ENCODE data around the gene FZD10.

Gene FZD10

DNA sequence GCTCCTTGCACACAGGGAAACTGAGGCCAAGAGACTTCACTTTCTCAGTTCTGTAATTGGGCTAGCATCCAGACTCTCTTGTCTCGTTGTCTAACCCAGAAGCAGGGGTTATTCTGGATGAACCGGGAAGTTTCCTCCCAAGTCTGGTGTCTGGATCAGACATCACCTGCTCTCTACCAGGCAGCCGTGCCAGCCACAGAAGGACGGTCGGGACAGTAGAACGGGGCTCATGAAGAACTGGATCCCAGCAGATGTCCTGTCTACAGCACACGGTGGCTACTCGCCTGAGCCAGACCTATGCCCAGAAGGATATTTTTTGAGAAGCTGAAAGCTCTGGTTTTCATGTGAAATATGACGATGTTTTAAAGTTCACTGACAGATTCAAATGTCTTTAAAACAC lies 19.1 kb upstream of the FZD10 start:
- Histone ChIP-seq H3K9me3 (ENCODE audit: low read depth, low read length) (no peaks in the 10 kb centered on the region), H3K9ac (ENCODE audit: insufficient read length) (no peak overlapping the region), H3K27ac (no peak overlapping the region), H3K36me3 (ENCODE audit: insufficient read depth, low read length) (no peaks in the 10 kb centered on the region), H3K4me3 (no peak overlapping the region)
- no peak for TF ChIP-seq POLR2AphosphoS5 (IDR thresholded peaks at IDR 0.05; ENCODE audit: borderline replicate concordance, low read depth, low read length)
- no peak for TF ChIP-seq FOXP2 (optimal IDR thresholded peaks at IDR 0.05; ENCODE audit: control extremely low read depth, extremely low read length, insufficient read depth)
- TF ChIP-seq EZH2 (IDR thresholded peaks at IDR 0.05) = no peak
- no peak for DNase-seq (ENCODE audit: low read depth, low spot score)

DNA sequence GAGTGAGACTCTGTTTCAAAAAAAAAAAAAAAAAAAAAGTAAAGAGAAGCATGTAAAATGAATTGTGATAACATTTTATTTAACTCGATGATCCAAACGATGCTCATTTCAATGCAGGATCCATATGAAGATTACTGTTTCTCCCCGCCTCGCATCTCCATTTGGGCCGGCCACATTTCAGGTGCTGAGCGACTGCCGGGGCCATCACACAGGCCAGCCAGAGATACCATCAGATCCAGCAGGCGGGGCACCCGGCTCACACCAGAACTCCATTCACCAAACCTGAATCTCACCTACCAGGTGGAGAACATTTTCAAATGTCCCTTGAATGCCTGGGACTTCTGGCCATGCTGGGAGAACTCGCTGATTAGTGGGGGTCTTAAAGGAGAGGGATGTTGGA lies 18.0 kb upstream of the FZD10 start:
- Histone ChIP-seq H3K9ac (ENCODE audit: insufficient read length) (no peak overlapping the region), H3K27ac (no peak overlapping the region), H3K4me3 (no peak overlapping the region), H3K9me3 (ENCODE audit: low read depth, low read length) (no peaks in the 10 kb centered on the region), H3K36me3 (ENCODE audit: insufficient read depth, low read length) (no peaks in the 10 kb centered on the region)
- no peak for DNase-seq (ENCODE audit: low read depth, low spot score)
- TF ChIP-seq POLR2AphosphoS5 (IDR thresholded peaks at IDR 0.05; ENCODE audit: borderline replicate concordance, low read depth, low read length) (no peak), EZH2 (IDR thresholded peaks at IDR 0.05) (no peak), FOXP2 (optimal IDR thresholded peaks at IDR 0.05; ENCODE audit: control extremely low read depth, extremely low read length, insufficient read depth) (no peak)

DNA sequence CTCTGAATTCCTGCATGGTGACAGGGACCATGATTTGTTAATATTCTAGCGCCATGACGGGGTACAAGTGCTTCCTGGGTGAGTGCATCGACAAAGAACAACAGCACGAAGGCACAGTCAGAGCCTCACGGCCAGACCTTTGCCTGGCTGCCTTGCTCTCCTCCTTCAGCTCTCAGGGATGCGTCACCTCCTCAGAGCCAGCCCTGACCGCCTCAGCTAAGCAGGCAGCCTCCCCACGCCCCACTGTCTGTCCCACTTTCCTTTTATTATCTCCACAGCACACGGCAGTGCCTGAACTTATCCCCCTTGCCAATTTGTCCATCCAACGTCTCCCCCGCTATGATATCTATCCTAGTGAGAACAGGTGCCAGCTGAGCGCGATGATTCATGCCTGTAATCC lies 16.5 kb upstream of the FZD10 start:
- no peak for TF ChIP-seq FOXP2 (optimal IDR thresholded peaks at IDR 0.05; ENCODE audit: control extremely low read depth, extremely low read length, insufficient read depth)
- no peak for TF ChIP-seq POLR2AphosphoS5 (IDR thresholded peaks at IDR 0.05; ENCODE audit: borderline replicate concordance, low read depth, low read length)
- TF ChIP-seq EZH2 (IDR thresholded peaks at IDR 0.05) = no peak
- DNase-seq (ENCODE audit: low read depth, low spot score) = no peak
- no peak overlapping the region for H3K9ac ChIP-seq (ENCODE audit: insufficient read length)
- no peak overlapping the region for H3K27ac ChIP-seq
- H3K4me3 ChIP-seq = no peak overlapping the region
- no peaks in the 10 kb centered on the region for H3K9me3 ChIP-seq (ENCODE audit: low read depth, low read length)
- H3K36me3 ChIP-seq (ENCODE audit: insufficient read depth, low read length) = no peaks in the 10 kb centered on the region

DNA sequence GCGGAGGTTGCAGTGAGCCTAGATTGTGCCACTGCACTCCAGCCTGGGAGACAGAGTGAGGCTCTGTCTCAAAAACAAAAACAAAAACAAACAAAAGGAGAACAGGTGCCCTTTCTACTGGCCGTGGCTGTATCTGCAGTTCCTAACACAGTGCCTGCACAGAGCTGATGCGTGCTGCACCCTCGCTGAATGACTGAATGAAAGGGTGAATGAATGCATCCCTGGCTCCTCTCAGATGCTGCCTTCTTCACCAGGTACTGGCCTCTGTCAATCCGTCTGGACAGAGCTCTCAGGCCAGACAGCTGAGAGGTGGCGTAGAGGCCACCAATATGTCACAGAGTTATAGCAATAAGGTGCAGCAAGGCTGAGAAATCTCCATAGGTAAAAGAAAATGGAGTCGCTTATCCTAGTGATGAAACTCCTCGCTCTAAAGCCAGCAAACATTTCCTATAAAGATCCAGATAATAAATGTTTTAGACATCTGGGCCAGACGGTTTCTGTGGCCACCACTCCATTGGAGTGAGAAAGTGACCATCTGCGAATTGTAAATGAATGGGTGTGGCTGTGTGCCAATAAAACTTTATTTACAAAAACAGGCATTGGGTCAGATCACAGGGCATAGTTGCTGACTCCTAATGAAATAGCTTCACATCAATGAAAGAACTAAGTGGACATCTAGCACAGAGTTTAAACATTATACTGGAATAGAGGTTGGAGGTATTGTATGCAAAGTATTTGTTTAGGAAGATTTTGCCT lies 15.9 kb upstream of the FZD10 start:
- DNase-seq (ENCODE audit: low read depth, low spot score) = no peak
- H3K27ac ChIP-seq = no peak overlapping the region
- H3K36me3 ChIP-seq (ENCODE audit: insufficient read depth, low read length) = no peaks in the 10 kb centered on the region
- H3K9ac ChIP-seq (ENCODE audit: insufficient read length) = no peak overlapping the region
- no peaks in the 10 kb centered on the region for H3K9me3 ChIP-seq (ENCODE audit: low read depth, low read length)
- TF ChIP-seq EZH2 (IDR thresholded peaks at IDR 0.05) (no peak), FOXP2 (optimal IDR thresholded peaks at IDR 0.05; ENCODE audit: control extremely low read depth, extremely low read length, insufficient read depth) (no peak), POLR2AphosphoS5 (IDR thresholded peaks at IDR 0.05; ENCODE audit: borderline replicate concordance, low read depth, low read length) (no peak)
- no peak overlapping the region for H3K4me3 ChIP-seq

DNA sequence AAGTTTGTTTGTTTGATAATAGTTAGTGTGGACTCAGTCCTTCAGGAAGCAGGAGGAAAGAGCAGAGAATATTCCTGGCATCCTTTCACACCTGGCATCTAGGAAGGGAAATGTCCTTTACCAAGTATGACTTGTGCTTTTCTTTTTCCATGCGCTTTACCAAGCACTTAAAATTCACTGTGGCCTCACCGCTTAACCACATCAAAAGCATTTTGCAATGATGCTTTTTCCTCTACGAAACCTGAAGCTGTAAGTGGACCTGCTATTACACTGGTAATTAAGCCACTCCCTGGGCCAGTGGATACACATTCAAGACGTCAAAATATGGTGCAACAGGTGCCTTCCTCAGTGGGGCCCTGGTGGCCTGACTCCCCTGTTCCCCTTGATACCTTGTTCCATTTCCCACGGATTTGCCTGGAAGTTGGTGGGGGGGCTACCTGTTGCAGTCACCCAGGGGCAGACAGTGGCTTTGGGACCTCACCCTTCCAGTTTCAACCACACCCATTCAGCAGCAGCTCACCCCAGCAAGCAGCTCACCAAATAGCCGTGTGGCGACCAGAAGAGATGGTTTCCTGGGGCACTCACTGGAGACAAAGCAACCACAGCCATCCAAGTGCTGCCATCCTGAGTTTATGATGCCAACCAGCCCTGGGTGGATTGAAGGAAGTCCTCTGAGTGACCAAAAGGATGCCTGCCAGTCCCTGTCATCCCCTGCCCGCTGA lies 14.2 kb upstream of the FZD10 start:
- Histone ChIP-seq H3K27ac (no peak overlapping the region), H3K9ac (ENCODE audit: insufficient read length) (no peak overlapping the region), H3K36me3 (ENCODE audit: insufficient read depth, low read length) (no peaks in the 10 kb centered on the region), H3K4me3 (no peak overlapping the region), H3K9me3 (ENCODE audit: low read depth, low read length) (no peaks in the 10 kb centered on the region)
- no peak for DNase-seq (ENCODE audit: low read depth, low spot score)
- TF ChIP-seq EZH2 (IDR thresholded peaks at IDR 0.05) (no peak), FOXP2 (optimal IDR thresholded peaks at IDR 0.05; ENCODE audit: control extremely low read depth, extremely low read length, insufficient read depth) (no peak), POLR2AphosphoS5 (IDR thresholded peaks at IDR 0.05; ENCODE audit: borderline replicate concordance, low read depth, low read length) (no peak)

DNA sequence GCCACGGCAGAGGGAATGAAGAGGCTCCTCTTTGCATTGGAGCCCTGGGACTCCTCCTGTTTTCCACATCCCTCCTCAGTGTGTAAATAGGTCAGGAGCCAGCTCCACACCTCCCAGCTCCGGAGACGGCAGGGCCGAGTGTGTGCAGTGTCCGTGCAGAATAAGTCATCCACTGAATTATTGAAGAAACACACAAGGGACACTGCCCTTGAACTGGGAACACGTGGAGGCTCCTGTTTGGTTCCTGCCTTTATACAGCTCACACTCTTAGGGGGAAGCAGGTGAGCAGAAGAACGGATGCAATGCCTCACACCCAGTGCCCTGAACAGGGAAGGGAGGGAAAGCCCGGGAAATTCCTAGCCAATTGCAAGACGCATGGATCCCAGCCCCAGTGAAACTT lies 10.4 kb upstream of the FZD10 start:
- H3K9ac ChIP-seq (ENCODE audit: insufficient read length) = no peak overlapping the region
- H3K4me3 ChIP-seq = no peak overlapping the region
- H3K9me3 ChIP-seq (ENCODE audit: low read depth, low read length) = no peaks in the 10 kb centered on the region
- H3K27ac ChIP-seq = no peak overlapping the region
- DNase-seq (ENCODE audit: low read depth, low spot score) = no peak
- TF ChIP-seq FOXP2 (optimal IDR thresholded peaks at IDR 0.05; ENCODE audit: control extremely low read depth, extremely low read length, insufficient read depth) (no peak), EZH2 (IDR thresholded peaks at IDR 0.05) (no peak), POLR2AphosphoS5 (IDR thresholded peaks at IDR 0.05; ENCODE audit: borderline replicate concordance, low read depth, low read length) (no peak)
- no peaks in the 10 kb centered on the region for H3K36me3 ChIP-seq (ENCODE audit: insufficient read depth, low read length)

DNA sequence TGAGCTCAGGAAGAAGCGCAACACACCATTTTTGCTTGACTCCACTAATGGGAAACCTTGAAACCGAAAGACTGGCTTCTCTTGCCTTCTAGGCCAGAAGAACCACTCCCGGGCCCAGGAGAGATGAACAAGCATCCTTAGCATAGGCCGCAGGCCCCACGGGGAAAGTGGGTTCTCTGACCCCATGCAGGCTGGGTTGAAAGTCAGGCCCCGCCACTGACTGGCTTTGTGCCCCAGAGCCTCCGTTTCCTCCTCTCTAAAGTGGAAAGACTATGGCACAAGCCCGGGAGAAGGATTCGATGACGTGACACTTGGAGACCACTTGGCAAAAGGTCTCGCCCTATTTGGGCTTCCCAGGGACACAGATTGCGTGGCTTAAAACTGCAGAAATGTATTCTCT lies 9.9 kb upstream of the FZD10 start:
- no peak overlapping the region for H3K27ac ChIP-seq
- no peak for TF ChIP-seq EZH2 (IDR thresholded peaks at IDR 0.05)
- TF ChIP-seq POLR2AphosphoS5 (IDR thresholded peaks at IDR 0.05; ENCODE audit: borderline replicate concordance, low read depth, low read length) = no peak
- no peak for TF ChIP-seq FOXP2 (optimal IDR thresholded peaks at IDR 0.05; ENCODE audit: control extremely low read depth, extremely low read length, insufficient read depth)
- no peak for DNase-seq (ENCODE audit: low read depth, low spot score)
- H3K4me3 ChIP-seq = no peak overlapping the region
- H3K9ac ChIP-seq (ENCODE audit: insufficient read length) = no peak overlapping the region
- H3K36me3 ChIP-seq (ENCODE audit: insufficient read depth, low read length) = no peaks in the 10 kb centered on the region
- H3K9me3 ChIP-seq (ENCODE audit: low read depth, low read length) = no peaks in the 10 kb centered on the region

DNA sequence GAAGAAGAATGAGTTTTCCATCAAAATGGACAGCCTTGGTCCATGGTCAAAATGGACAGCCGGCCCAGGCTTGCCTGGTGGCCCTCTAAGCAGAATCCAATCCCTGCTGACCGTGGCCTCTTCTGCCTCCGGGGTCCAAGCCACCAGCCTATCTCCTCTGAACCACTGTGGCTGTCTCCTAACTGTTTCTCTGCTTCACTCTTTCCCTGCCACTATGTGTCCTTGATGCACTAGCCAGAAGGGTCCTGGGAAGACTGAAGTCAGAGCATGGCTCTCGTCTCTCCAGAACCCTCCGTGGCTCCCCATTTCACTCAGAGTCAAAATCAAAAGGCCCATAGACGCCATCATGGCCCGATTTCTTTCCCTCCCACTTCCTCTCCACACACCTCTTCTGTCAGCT lies 8.5 kb upstream of the FZD10 start:
- H3K4me3 ChIP-seq = no peak overlapping the region
- TF ChIP-seq FOXP2 (optimal IDR thresholded peaks at IDR 0.05; ENCODE audit: control extremely low read depth, extremely low read length, insufficient read depth) = no peak
- no peak for TF ChIP-seq EZH2 (IDR thresholded peaks at IDR 0.05)
- no peak for TF ChIP-seq POLR2AphosphoS5 (IDR thresholded peaks at IDR 0.05; ENCODE audit: borderline replicate concordance, low read depth, low read length)
- no peak overlapping the region for H3K27ac ChIP-seq
- H3K9me3 ChIP-seq (ENCODE audit: low read depth, low read length) = no peaks in the 10 kb centered on the region
- no peaks in the 10 kb centered on the region for H3K36me3 ChIP-seq (ENCODE audit: insufficient read depth, low read length)
- DNase-seq (ENCODE audit: low read depth, low spot score) = no peak
- H3K9ac ChIP-seq (ENCODE audit: insufficient read length) = no peak overlapping the region

Measured in SK-N-MC (cell line).